Measurements from ENCODE around the gene SEC14L3.

DNA sequence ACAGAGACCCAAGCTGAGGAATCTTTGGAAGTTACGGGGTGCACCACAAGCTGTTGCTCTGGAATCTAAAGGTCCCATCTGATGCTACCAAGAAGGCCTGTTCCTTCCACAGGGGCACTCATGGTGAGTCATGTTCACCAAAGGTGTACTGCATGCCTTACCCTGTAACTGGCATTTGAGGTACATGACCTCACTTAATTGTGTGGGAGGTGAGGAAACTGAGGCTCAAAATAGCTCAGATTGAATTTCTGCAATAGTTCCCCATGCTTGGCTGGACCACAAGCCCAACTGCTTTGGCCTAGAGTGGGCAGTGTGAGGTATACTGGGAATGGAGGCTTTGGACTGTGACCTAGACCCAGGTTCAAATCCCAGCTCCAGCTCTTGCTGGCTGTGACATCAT lies 38.0 kb downstream of the SEC14L3 start:
- TF ChIP-seq, protein P1, sequence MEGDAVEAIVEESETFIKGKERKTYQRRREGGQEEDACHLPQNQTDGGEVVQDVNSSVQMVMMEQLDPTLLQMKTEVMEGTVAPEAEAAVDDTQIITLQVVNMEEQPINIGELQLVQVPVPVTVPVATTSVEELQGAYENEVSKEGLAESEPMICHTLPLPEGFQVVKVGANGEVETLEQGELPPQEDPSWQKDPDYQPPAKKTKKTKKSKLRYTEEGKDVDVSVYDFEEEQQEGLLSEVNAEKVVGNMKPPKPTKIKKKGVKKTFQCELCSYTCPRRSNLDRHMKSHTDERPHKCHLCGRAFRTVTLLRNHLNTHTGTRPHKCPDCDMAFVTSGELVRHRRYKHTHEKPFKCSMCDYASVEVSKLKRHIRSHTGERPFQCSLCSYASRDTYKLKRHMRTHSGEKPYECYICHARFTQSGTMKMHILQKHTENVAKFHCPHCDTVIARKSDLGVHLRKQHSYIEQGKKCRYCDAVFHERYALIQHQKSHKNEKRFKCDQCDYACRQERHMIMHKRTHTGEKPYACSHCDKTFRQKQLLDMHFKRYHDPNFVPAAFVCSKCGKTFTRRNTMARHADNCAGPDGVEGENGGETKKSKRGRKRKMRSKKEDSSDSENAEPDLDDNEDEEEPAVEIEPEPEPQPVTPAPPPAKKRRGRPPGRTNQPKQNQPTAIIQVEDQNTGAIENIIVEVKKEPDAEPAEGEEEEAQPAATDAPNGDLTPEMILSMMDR (IDR thresholded peaks at IDR 0.05): no peak
- TF ChIP-seq POLR2AphosphoS5 (IDR thresholded peaks at IDR 0.05): no peak
